ENCODE results near the gene RAPGEF1.

Gene RAPGEF1

GRCh38 chr9:131611586-131612315 is 128.1 kb downstream of the RAPGEF1 start:
- Histone ChIP-seq H3K4me3 (ENCODE audit: low read depth, low read length) (no peak overlapping the region), H3K36me3 (ENCODE audit: control insufficient read depth in 2 of 2, insufficient read depth in 1 of 2, low read length in 2 of 2) (peaks cover 0 to 34% of the 10 kb centered on the region in 2 experiments; a peak in 1 of 3 replicates), H3K27ac (ENCODE audit: extremely low read depth, low read depth, low read length) (no peak overlapping the region), H3K4me1 (ENCODE audit: control insufficient read depth, insufficient read depth, low read length) (no peaks in the 10 kb centered on the region), H3K9me3 (ENCODE audit: control insufficient read depth, insufficient read depth, low read depth, low read length) (no peaks in the 10 kb centered on the region)
- ChIA-PET CTCF (interaction anchor here (0.9 to 3.3 kb wide), 4 partner anchors 9 to 18 kb away, joined by 3 to 16 read pairs (median 4); no protein-coding TSS in a partner anchor), POLR2A (no interaction called here)
- TF ChIP-seq ZNF169 (tag by site-specific recombination; IDR thresholded peaks at IDR 0.05) (no peak), KLF16 (tag by site-specific recombination; IDR thresholded peaks at IDR 0.05) (no peak), ZNF114 (tag by site-specific recombination; IDR thresholded peaks at IDR 0.05) (no peak), KLF1 (tag by site-specific recombination; IDR thresholded peaks at IDR 0.05) (no peak), CTCF (tag by site-specific recombination; IDR thresholded peaks at IDR 0.05) (no peak), ZNF37A (tag by site-specific recombination; IDR thresholded peaks at IDR 0.05) (no peak), ZSCAN16 (tag by site-specific recombination; IDR thresholded peaks at IDR 0.05) (no peak), ZNF140 (tag by site-specific recombination; IDR thresholded peaks at IDR 0.05) (no peak), ZNF580 (tag by site-specific recombination; IDR thresholded peaks at IDR 0.05) (no peak), ZBTB44 (tag by site-specific recombination; IDR thresholded peaks at IDR 0.05) (no peak), ZNF513 (tag by site-specific recombination; IDR thresholded peaks at IDR 0.05) (no peak), ZNF274 (IDR thresholded peaks at IDR 0.05; ENCODE audit: low read length) (no peak), ZNF274 (tag by site-specific recombination; IDR thresholded peaks at IDR 0.05; ENCODE audit: borderline replicate concordance) (no peak), ZNF121 (tag by site-specific recombination; IDR thresholded peaks at IDR 0.05) (no peak), ATF2 (tag by site-specific recombination; IDR thresholded peaks at IDR 0.05; ENCODE audit: low read depth) (no peak), ZNF561 (tag by site-specific recombination; IDR thresholded peaks at IDR 0.05; ENCODE audit: borderline replicate concordance) (no peak), ZNF202 (tag by site-specific recombination; IDR thresholded peaks at IDR 0.05; ENCODE audit: borderline replicate concordance) (no peak)

- Histone ChIP-seq H3K27ac (ENCODE audit: extremely low read depth, low read depth, low read length) (no peak overlapping the region), H3K4me1 (ENCODE audit: control insufficient read depth, insufficient read depth, low read length) (no peaks in the 10 kb centered on the region), H3K4me3 (ENCODE audit: low read depth, low read length) (no peak overlapping the region), H3K9me3 (ENCODE audit: control insufficient read depth, insufficient read depth, low read depth, low read length) (no peaks in the 10 kb centered on the region), H3K36me3 (ENCODE audit: control insufficient read depth in 2 of 2, insufficient read depth in 1 of 2, low read length in 2 of 2) (peaks cover 0 to 23% of the 10 kb centered on the region in 2 experiments; a peak in 1 of 3 replicates)
- ChIA-PET CTCF (interaction anchor here (1.2 to 3.3 kb wide), 4 partner anchors 11 to 130 kb away, joined by 3 to 16 read pairs (median 7); partner anchors contain the start of gene RAPGEF1), POLR2A (interaction anchor here (1.3 kb wide), 1 partner anchor 7 kb away, joined by 4 read pairs; no protein-coding TSS in a partner anchor)
- TF ChIP-seq IKZF3 (tag by site-specific recombination; IDR thresholded peaks at IDR 0.05) (no peak), ZNF10 (tag by site-specific recombination; IDR thresholded peaks at IDR 0.05) (no peak)
Measured at GRCh38 chr9:131610231-131610761, 129.6 kb downstream of the RAPGEF1 start.
